HUES6 (cell line): ENCODE measurements around the gene STX7.

Source experiments
- H3K27ac ChIP-seq: 2 replicates; pipeline ENCODE4 v1.7.0; 2013; ENCODE audit warnings: low read depth, mild to moderate bottlenecking, low read length, inconsistent platforms
- H3K27me3 ChIP-seq: 2 replicates; pipeline ENCODE4 v1.6.1; 2013; ENCODE audit warnings: low read length; ENCODE audit not compliant: control insufficient read depth, insufficient read depth
- H3K36me3 ChIP-seq: 2 replicates; pipeline ENCODE4 v1.6.1; 2013; ENCODE audit warnings: low read length; ENCODE audit not compliant: control insufficient read depth, insufficient read depth
- H3K4me1 ChIP-seq: 2 replicates; pipeline ENCODE4 v1.6.1; 2013; ENCODE audit warnings: low read length; ENCODE audit not compliant: control insufficient read depth, insufficient read depth
- H3K4me3 ChIP-seq: 2 replicates; pipeline ENCODE4 v1.5.1; 2013; ENCODE audit warnings: low read depth, low read length
- H3K9ac ChIP-seq: one replicate; pipeline ENCODE4 v1.6.1; 2013; ENCODE audit warnings: mild to moderate bottlenecking, low read length
- H3K9me3 ChIP-seq: 2 replicates; pipeline ENCODE4 v1.6.1; 2013; ENCODE audit warnings: low read depth, low read length; ENCODE audit not compliant: control insufficient read depth, insufficient read depth

STX7 gene

DNA sequence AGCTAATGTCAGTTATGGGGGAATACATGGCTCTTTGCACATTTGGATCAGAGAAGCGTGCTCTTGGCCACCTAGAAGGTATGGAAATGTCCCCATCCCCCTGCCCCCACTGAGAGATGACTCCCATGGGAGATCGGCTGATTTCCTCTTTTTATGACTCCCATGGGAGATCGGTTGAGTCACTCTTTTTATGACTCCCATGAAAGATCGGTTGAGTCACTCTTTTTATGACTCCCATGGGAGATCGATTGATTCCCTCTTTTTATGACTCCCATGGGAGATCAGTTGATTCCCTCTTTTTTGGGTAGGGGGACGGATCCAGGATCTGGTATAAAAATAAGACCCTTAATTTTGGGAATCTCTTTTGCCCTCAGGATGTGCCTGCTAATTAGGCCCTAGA, 14.9 kb upstream of the STX7 start:
- Histone ChIP-seq H3K9me3 (peaks cover 6% of the 10 kb centered on the region; the same call in 1 of the 2 replicates), H3K4me3 (no peak overlapping the region), H3K9ac (no peak overlapping the region), H3K4me1 (peaks cover 8% of the 10 kb centered on the region; the same call in 1 of the 2 replicates), H3K27ac (no peak overlapping the region), H3K27me3 (no peaks in the 10 kb centered on the region), H3K36me3 (no peaks in the 10 kb centered on the region)

DNA sequence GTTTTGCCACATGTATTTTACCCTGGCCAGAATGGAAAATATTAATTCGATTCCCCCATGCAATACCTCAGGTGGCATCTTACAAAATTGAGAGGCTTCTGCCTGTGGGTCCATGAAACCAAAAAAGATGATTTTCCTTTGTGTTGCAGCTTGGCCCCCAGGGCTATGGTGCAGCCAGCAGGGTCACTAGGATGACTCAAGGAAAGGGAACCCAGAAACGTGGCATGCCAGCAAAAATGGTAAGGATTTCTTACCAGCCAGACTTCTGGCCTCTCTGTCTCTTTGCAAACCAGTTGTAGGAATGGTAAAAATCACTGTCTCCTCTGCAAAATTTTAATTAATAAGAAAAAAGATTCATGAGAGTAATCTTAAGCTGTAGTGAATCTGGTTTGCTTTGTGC, 13.5 kb upstream of the STX7 start:
- Histone ChIP-seq H3K4me3 (no peak overlapping the region), H3K27ac (no peak overlapping the region), H3K9me3 (no peaks in the 10 kb centered on the region)

DNA sequence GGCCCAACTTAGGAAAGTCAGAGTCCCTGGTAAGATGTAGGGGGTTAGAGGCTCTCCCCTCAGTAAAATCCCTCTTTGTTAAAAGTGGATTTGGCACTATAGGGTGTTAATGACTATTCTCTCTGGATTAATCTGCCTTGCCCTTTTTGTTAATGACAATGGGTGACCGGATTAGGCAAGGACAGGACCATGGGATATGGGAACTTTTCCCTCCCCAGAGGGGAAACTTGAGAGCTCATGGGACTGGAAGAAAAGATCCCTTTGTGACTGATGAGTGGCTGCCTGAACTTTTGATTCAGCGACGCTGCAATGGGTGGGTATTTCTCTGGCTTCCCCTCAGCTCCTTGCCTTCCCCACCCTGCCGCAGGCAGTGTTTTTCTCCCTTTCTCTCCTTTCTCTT, 12.9 kb upstream of the STX7 start:
- Histone ChIP-seq H3K9ac (no peak overlapping the region), H3K36me3 (no peaks in the 10 kb centered on the region), H3K27me3 (no peaks in the 10 kb centered on the region), H3K4me1 (peaks cover 8% of the 10 kb centered on the region; the same call in 1 of the 2 replicates), H3K27ac (no peak overlapping the region), H3K4me3 (no peak overlapping the region), H3K9me3 (no peaks in the 10 kb centered on the region)

More for the DNA sequence above, 13.5 kb upstream of the STX7 start:
- H3K27me3 ChIP-seq: no peaks in the 10 kb centered on the region
- peaks cover 8% of the 10 kb centered on the region; the same call in 1 of the 2 replicates for H3K4me1 ChIP-seq
- H3K36me3 ChIP-seq: no peaks in the 10 kb centered on the region
- no peak overlapping the region for H3K9ac ChIP-seq

DNA sequence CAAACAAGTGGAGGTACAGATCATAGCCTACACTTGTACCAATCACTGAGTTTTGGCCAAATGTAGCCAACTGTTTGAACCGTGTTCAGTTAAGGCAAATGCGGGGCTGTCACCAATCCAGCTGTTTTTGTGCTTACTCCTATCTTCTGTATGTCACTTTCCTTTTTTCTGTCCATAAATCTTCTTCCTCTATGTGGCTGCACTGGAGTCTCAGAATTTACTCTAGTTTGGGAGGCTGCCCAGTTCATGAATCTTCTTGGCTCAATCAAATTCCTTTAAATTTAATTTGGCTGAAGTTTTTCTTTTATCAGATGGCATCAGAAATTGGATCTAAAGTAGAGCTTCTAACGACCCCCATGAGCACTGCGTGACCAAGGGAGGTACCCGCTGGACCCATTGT, 11.7 kb upstream of the STX7 start:
- H3K27me3 ChIP-seq: no peaks in the 10 kb centered on the region
- no peaks in the 10 kb centered on the region for H3K9me3 ChIP-seq
- no peak overlapping the region for H3K27ac ChIP-seq
- no peak overlapping the region for H3K4me3 ChIP-seq
- peaks cover 8% of the 10 kb centered on the region; the same call in 1 of the 2 replicates for H3K4me1 ChIP-seq
- no peak overlapping the region for H3K9ac ChIP-seq
- H3K36me3 ChIP-seq: no peaks in the 10 kb centered on the region

DNA sequence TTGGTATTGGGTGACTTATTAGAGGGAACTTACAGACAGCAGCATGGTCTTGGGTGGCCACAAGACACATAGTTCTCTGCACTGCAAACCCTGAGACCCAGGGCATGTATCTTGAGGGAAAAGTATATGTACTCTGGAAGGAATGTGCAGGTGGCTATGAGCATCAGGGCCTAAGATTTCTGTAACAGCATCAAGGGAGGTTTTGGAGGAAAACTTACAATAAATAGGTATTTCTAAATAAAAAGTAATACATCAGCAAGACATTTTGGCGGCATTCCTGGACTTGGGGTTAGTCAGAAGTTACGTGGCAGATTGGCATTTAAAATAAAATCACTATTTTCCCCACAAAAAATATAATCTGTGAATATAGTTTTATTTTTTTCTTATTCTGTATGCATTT, 8.0 kb upstream of the STX7 start:
- H3K4me1 ChIP-seq: peaks cover under 1% of the 10 kb centered on the region; the same call in 1 of the 2 replicates
- H3K27ac ChIP-seq: no peak overlapping the region

DNA sequence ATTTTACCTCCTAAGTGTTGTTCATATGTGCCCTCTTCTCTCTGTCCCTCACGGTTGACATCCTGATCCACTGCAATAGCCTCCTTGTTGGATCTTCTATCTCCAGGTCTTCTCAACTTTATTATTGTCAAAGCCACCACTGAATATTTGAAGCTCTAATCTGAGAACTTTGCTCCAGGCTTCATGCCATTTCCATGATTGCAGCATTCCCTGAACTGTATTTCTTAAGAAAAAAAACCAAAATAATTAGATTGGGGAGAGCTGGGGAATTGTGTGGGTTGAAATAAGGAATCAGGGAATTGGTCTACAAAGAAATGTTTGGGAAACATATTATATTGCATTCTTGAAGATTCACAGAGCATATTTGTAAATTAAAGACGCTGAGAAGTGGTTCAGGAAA, 2.5 kb upstream of the STX7 start:
- Histone ChIP-seq H3K4me1 (peaks cover 10% of the 10 kb centered on the region), H3K4me3 (no peak overlapping the region), H3K36me3 (no peaks in the 10 kb centered on the region), H3K9me3 (no peaks in the 10 kb centered on the region), H3K27ac (no peak overlapping the region), H3K27me3 (peaks cover 10% of the 10 kb centered on the region; the same call in 1 of the 2 replicates), H3K9ac (no peak overlapping the region)

More for the DNA sequence above, 8.0 kb upstream of the STX7 start:
- Histone ChIP-seq H3K4me3 (no peak overlapping the region), H3K9me3 (no peaks in the 10 kb centered on the region), H3K36me3 (no peaks in the 10 kb centered on the region), H3K27me3 (no peaks in the 10 kb centered on the region), H3K9ac (no peak overlapping the region)

DNA sequence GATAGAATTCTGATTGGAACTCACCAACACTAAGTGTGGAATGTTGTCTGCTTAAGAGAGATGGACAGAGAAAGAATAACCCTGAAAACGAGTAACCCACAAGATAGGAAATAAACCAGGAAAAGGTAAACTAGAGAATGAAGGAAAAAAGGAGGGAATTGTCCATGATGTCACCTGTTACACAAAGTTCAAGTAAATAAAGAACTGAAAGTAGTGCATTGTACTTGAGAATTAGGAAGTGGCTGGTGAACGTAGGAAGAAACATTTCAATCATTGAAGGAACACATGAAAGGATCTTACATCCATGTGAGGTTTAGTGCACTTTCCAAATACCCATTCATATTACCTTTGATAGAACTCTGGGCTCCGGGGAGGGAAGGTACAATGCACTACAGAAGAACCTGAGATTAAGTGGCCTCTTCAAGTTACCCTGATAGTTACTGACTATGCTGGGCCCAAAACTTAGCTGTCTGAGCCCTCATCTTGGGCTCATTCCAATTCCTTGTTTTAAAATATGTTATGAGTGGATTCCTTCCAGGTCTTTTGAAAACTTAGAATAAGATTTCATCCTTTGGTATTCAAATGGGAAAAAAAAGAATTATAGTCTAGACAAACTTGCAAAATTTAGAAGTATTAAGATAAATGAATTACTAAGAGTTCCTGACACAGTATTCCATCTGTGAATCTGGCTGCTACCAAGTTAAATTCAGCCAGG, 1.1 kb upstream of the STX7 start:
- peaks cover 10% of the 10 kb centered on the region for H3K4me1 ChIP-seq
- no peak overlapping the region for H3K27ac ChIP-seq
- no peaks in the 10 kb centered on the region for H3K9me3 ChIP-seq
- H3K27me3 ChIP-seq: peaks cover 10% of the 10 kb centered on the region; the same call in 1 of the 2 replicates
- no peak overlapping the region for H3K9ac ChIP-seq
- no peak overlapping the region for H3K4me3 ChIP-seq
- no peaks in the 10 kb centered on the region for H3K36me3 ChIP-seq

DNA sequence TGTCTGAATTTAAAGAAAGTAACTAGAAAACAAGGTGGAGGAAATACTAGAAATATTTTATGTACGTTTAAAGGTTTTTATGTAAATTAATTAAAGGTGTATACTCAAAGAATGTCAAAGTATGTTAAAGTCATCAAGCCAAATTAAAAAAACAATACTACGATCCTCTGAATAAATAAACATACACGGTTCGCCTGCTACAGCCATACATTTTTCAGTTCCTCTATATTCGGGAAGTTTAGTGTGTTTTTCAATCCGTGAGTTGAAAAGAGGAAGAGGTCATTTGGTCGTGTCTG, 626 bp downstream of the STX7 start:
- peak overlapping the region; percentile 80 for H3K9ac ChIP-seq
- peaks cover 10% of the 10 kb centered on the region for H3K4me1 ChIP-seq
- H3K9me3 ChIP-seq: no peaks in the 10 kb centered on the region
- peak overlapping the region; percentile 77 for H3K4me3 ChIP-seq
- peaks cover 10% of the 10 kb centered on the region; the same call in 1 of the 2 replicates for H3K27me3 ChIP-seq
- H3K36me3 ChIP-seq: peaks cover 6% of the 10 kb centered on the region
- H3K27ac ChIP-seq: 0 out of 2 replicates have a peak overlapping the region, but pooled peaks have one; percentile 18

DNA sequence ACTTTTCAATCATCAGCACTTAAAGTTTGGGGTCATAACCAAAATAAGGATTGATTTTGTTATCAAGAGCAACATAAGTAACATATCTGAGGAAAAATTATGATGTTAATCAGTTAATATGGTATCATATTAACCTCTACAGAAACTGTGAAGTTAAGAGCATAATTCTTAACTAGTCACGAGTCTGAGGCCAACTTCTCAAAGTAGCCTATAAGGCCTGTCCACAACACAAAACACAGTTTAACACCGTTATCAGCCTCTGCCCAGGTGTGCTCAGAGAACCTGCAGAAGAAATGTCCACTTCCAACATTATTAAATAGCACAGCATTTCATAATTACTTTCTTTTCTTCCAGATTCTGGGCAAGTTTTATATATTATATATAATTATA, 1.1 kb downstream of the STX7 start:
- H3K9ac ChIP-seq: no peak overlapping the region
- peaks cover 10% of the 10 kb centered on the region; the same call in 1 of the 2 replicates for H3K27me3 ChIP-seq
- H3K9me3 ChIP-seq: no peaks in the 10 kb centered on the region
- peak overlapping the region; percentile 77 for H3K4me3 ChIP-seq
- peaks cover 10% of the 10 kb centered on the region for H3K4me1 ChIP-seq
- H3K27ac ChIP-seq: no peak overlapping the region
- H3K36me3 ChIP-seq: peaks cover 6% of the 10 kb centered on the region

DNA sequence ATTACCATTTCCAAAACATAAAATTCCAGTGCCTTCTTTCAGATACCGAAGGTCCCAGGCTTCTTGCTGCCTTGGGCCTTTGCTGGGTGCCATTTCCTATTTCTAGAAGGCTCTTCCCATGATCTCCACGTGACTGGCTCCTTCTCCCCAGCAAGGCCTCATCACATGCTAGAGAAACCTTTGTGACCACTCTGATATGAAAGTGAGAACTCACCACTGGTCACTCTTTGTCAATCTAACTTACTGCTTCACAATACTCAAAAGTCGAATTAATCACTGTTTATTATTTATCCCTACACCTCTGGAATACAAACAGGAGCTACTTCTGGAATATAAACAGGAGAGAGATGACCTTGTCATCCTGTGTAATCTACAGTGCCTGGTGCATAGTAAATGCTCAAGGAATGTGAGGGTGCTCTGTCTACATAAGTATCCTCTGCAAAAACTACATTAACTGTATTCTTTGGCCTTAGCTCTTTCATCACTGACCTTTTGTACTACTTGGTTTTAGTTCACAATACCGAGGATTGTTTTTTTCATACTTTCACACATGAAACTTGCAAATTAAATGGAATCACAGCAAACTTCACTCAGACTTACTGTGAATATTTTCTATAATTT, 1.6 kb downstream of the STX7 start:
- Histone ChIP-seq H3K9me3 (no peaks in the 10 kb centered on the region), H3K27ac (no peak overlapping the region), H3K36me3 (peaks cover 6% of the 10 kb centered on the region), H3K4me3 (peak overlapping the region; percentile 77; the same call in 1 of the 2 replicates), H3K9ac (no peak overlapping the region), H3K27me3 (peaks cover 10% of the 10 kb centered on the region; the same call in 1 of the 2 replicates), H3K4me1 (peaks cover 10% of the 10 kb centered on the region)
